BJ (cell line): Measurements from ENCODE around the gene ZNF564. TPM values are rescaled to one million over a fixed set of nuclear protein-coding genes. Genes with fewer than 3 reads are reported as not detected.
"Not testable (repeated sequence)": the region's sequence is repeated elsewhere in the genome, so short reads cannot be mapped to it uniquely, and the experiment has no call there.

Experiments
- CTCF ChIA-PET: fragments of 350-600 bp; formaldehyde crosslinking; extraction: SDS; loops from one replicate; lab custom pipeline; 2021; ENCODE audit warnings: antibody characterized with exemption, inconsistent platforms; lab: Yijun Ruan, JAX
- POLR2A ChIA-PET: fragments of 300-600 bp; sonication (Branson Sonifier 250); formaldehyde crosslinking; extraction: SDS; loops from one replicate; lab custom pipeline; 2021; ENCODE audit warnings: antibody characterized with exemption; lab: Charles Lee
- DNase-seq: peaks from one replicate; pipeline ENCODE4 v3.0.0-alpha.2; 2011; ENCODE audit warnings: low read depth
- H3K27me3 ChIP-seq: 2 replicates; pipeline ENCODE4 v1.6.0; 2011; ENCODE audit warnings: low read length; ENCODE audit not compliant: control insufficient read depth, insufficient read depth
- H3K36me3 ChIP-seq: 2 replicates; pipeline ENCODE4 v1.5.1; 2011; ENCODE audit warnings: low read length; ENCODE audit not compliant: control insufficient read depth, insufficient read depth
- H3K4me3 ChIP-seq: 2 replicates; pipeline ENCODE4 v1.5.1; 2011; ENCODE audit warnings: low read depth, mild to moderate bottlenecking, control low read depth, low read length
- CTCF ChIP-seq: IDR thresholded peaks from 2 replicates; pipeline ENCODE4 v1.5.1; 2011; ENCODE audit warnings: low read depth, mild to moderate bottlenecking, control low read depth, inconsistent platforms, low read length, moderate library complexity; ENCODE audit not compliant: insufficient read depth
- polyA plus RNA-seq: library from polyadenylated mRNA; depleted of rRNA; stranded (reverse); fragments of >200 nt; gene quantifications from 2 replicates; pipeline ENCODE4 v1.2.3, GENCODE V29; 2011

ZNF564 gene
- polyA plus RNA-seq, 1 experiment, result 1.4 TPM

- CTCF ChIA-PET, result interaction anchor here (0.6 to 1.1 kb wide), 3 partner anchors 15 to 550 kb away, joined by 3 to 4 read pairs (median 4); no protein-coding TSS in a partner anchor
- Histone ChIP-seq H3K27me3 (no peaks in the 10 kb centered on the region), H3K4me3 (no peak overlapping the region), H3K36me3 (no peaks in the 10 kb centered on the region)
- POLR2A ChIA-PET, result no interaction called here
- DNase-seq, result no peak
- TF ChIP-seq CTCF, result no peak
Observed at GRCh38 chr19:12513531-12514061, 37.7 kb downstream of the ZNF564 start.

- no peaks in the 10 kb centered on the region for H3K27me3 ChIP-seq
- POLR2A ChIA-PET, result no interaction called here
- no peak overlapping the region for H3K4me3 ChIP-seq
- no peak for DNase-seq
- no peak for TF ChIP-seq CTCF
- CTCF ChIA-PET, result no interaction called here
- no peaks in the 10 kb centered on the region for H3K36me3 ChIP-seq
Observed at GRCh38 chr19:12497032-12497431, 54.2 kb downstream of the ZNF564 start.

- H3K27me3 ChIP-seq, result no peaks in the 10 kb centered on the region
- H3K36me3 ChIP-seq, result no peaks in the 10 kb centered on the region
- TF ChIP-seq CTCF, result no peak
- DNase-seq, result no peak
- H3K4me3 ChIP-seq, result no peak overlapping the region
- ChIA-PET CTCF (no interaction called here), POLR2A (no interaction called here)
Observed at GRCh38 chr19:12496480-12496879, 54.8 kb downstream of the ZNF564 start.

GRCh38 chr19:12495002-12495802 lies 56.1 kb downstream of the ZNF564 start:
- TF ChIP-seq CTCF, result peak; percentile 53
- POLR2A ChIA-PET, result no interaction called here
- no peaks in the 10 kb centered on the region for H3K27me3 ChIP-seq
- no peaks in the 10 kb centered on the region for H3K36me3 ChIP-seq
- H3K4me3 ChIP-seq, result peak overlapping the region; percentile 66
- peak; percentile 62 for DNase-seq
- CTCF ChIA-PET, result interaction anchor here (0.6 to 1.4 kb wide), 3 partner anchors 9 to 339 kb away, joined by 3 to 4 read pairs (median 4); partner anchors contain the start of genes ZNF625 and ZNF709

GRCh38 chr19:12494260-12494860 lies 56.9 kb downstream of the ZNF564 start:
- Histone ChIP-seq H3K27me3 (no peaks in the 10 kb centered on the region), H3K4me3 (no peak overlapping the region), H3K36me3 (no peaks in the 10 kb centered on the region)
- POLR2A ChIA-PET, result no interaction called here
- DNase-seq, result no peak
- CTCF ChIA-PET, result interaction anchor here (1.3 to 1.4 kb wide), 2 partner anchors 9 to 338 kb away, joined by 3 to 4 read pairs; partner anchors contain the start of genes ZNF625 and ZNF709
- no peak for TF ChIP-seq CTCF

- H3K4me3 ChIP-seq, DNase-seq, H3K27me3 ChIP-seq, POLR2A ChIA-PET, H3K36me3 ChIP-seq: not testable (repeated sequence)
- CTCF ChIA-PET, result interaction anchor here (0.6 to 0.7 kb wide), 2 partner anchors 9 to 225 kb away, joined by 3 to 4 read pairs; no protein-coding TSS in a partner anchor
Observed at GRCh38 chr19:12486265-12486783, 65.0 kb downstream of the ZNF564 start.
